ENCODE data around the gene ULBP1.
"Not testable (repeated sequence)": the region's sequence is repeated elsewhere in the genome, so short reads cannot be mapped to it uniquely, and the experiment has no call there.

Gene ULBP1

DNA sequence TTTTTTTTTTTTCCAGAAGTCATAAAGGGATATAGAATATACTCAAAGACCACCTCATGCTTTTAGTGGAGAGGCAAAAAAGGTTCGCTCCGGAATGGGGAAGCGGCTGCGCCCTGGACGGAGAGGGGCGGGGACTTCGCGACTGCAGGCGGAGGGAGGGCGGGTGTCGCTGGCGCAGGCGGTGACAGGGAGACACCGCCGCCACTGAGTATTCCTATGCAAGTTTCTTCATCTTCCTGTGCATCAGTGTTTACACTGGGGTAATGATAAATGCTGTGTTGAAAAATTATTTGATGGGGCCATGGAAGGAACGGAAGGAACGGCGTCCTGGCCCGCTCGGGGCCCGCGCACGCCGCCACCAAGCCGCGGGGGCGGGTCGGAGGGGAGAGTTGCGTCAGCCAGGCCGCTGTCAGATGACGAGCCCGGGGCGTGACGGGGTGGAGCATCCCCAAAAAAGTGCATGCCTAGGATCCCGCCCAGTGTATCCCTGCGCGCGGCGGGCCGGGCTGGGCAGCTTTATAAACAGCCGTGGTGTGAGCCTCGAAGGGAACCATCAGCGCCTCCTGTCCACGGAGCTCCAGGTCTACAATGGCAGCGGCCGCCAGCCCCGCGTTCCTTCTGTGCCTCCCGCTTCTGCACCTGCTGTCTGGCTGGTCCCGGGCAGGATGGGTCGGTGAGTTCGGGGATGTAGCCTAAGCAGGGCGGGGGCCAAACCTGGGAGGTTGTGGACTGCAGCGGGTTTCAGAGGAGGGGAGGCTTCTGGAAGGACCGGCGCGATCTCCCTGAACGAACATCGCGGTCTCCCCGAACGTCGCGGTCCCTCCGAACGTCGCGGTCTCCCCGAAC is at the start of gene ULBP1:
Gene ULBP1, plus strand, starts transcription at position 482 of the 846 bp plus-strand sequence. Its CDS starts 107 bp downstream, at position 589.
- intact Hi-C loops (cut with DNase I): no loop called here

GRCh38 chr6:149915970-149916865 is 47.5 kb upstream of the ULBP1 start:
- DNase-seq: no peak
- intact Hi-C loops (cut with DNase I): no loop called here

More for the DNA sequence above, at the start of gene ULBP1:
- DNase-seq: peak in 8 of 10 donors; percentile 24 to 90 (median 56)

- DNase-seq: no peak
- intact Hi-C loops (cut with DNase I): no loop called here
These were observed 46.1 kb upstream of the ULBP1 start for GRCh38 chr6:149917679-149918078.

GRCh38 chr6:149918151-149918905 is 45.4 kb upstream of the ULBP1 start:
- intact Hi-C loops (cut with DNase I): no loop called here
- no peak for DNase-seq

DNA sequence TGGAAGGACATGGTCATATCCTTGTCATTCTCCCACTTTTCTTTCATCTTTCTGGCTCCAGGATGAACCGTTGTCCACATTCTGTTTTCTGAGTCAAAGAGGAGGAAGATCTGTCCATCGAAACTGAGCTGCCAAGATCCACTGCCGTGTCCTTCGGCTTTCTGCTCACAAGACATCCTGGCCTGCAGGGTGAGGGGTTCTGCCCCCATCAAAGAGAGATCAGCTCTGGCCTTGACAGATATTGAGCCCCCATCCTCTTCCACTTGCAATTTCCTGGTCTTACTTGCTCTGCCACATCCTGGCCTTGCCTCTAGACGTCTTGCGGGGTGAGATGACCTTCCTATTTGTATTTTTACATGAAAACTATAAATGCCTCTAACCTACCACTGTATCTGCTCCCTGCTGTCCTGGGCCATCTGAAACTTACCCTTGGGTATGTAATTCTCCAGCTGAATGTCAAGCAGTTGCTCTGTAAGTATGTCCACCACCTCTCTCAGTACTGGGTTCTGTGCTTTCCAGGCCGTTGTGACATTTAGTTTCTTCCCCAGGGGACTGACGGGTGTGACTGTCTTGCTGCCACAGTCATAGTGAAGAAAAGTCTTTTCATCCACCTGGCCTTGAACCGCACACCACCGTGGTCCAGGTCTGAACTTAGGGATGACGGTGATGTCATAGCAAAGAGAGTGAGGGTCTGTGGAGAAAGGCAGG is 44.5 kb upstream of the ULBP1 start:
- DNase-seq; intact Hi-C loops (cut with DNase I): not testable (repeated sequence)

DNA sequence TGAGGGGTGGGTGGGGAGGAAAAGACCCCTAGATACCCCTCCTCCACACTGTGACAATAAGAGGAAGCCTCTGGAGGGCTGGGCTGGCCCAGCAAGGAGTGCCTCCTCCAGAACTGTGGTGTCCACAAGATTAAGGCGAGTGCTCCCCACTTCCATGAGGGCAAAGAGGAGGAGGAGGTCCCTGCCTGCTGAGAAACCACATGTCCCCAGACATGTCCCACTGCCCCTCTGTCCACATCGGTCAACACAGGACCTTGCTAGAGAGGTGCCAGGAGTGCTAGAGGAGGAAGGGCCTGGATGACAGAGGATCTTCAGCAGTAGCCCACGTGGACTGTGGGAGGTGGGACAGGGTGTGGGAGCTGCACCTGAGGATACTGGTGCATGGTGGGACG is 43.9 kb upstream of the ULBP1 start:
- intact Hi-C loops (cut with DNase I): loop anchor here (5.0 kb wide), 1 partner anchor 353 kb away; the partner anchor contains the start of gene GINM1

DNA sequence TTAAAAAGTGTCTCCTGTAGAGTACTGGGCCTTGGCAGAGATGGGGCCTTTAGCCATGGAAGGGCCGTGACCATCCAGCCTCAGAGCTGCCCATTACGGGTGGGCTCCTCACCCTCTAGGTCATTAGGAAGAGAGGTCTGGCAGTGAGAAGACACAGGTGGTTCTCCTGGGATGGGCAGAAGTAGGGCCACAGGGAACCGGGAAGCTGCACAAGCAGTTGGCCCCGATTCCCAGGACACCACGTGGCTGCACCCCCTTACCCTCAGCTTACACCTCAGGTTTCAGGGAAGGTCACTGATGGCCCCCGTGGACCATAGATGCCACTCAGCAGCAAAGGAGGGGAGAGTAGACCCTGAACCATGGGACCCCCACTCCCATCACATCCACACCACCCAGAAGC is 42.4 kb upstream of the ULBP1 start:
- intact Hi-C loops (cut with DNase I): loop anchor here (5.0 kb wide), 1 partner anchor 354 kb away; the partner anchor contains the start of gene GINM1
- no peak for DNase-seq

More for the DNA sequence above, 43.9 kb upstream of the ULBP1 start:
- no peak for DNase-seq

- DNase-seq: not testable (repeated sequence)
- intact Hi-C loops (cut with DNase I): loop anchor here (2.0 to 5.0 kb wide), 2 partner anchors 57 to 355 kb away; partner anchors contain the start of genes GINM1 and LRP11
These were observed 41.7 kb upstream of the ULBP1 start for GRCh38 chr6:149922091-149922490.

DNA sequence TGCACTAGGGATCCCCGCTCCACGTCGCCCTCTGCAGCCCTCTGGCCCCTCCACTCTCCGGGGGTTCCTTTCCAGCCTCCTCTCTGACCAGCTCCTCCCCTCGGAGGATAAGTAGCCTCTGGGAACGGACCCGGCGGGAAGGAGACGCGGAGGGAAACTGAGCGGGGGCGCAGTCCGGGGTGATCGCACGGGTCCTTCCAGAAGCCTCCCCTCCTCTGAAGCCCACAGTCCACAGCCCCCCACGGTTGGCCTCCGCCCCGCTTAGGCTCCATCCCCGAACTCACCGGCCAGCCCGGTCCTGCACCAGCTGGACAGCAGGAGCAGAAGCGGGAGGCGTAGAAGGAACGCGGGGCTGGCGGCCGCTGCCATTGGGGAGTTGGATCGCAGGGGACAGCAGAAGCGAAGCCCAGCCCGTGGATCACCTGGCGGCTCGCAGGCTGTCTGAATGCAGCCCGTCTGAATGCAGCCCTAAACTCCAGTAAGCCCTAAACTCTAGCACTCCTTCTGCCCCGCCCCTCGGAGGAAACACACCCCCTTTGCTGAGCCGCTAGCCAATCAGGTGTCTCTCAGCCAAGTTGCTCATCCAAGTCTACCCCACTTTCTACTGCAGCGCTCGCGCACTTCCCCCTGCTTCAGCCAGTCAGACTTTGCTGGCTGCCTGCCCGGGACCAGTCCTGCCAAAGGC is 41.0 kb upstream of the ULBP1 start, which contains the start of gene RAET1G:
Gene RAET1G, minus strand, starts transcription at position 480 of the 685 bp plus-strand sequence. Its CDS starts 111 bp downstream, at position 369.
- intact Hi-C loops (cut with DNase I): loop anchor here (2.0 to 5.0 kb wide), 2 partner anchors 58 to 355 kb away; partner anchors contain the start of genes GINM1 and LRP11

GRCh38 chr6:149923327-149923986 is 40.3 kb upstream of the ULBP1 start:
- peak in 1 of 10 donors; percentile 75 for DNase-seq
- intact Hi-C loops (cut with DNase I): loop anchor here (2.0 to 5.0 kb wide), 2 partner anchors 59 to 356 kb away; partner anchors contain the start of genes GINM1 and LRP11

More for the DNA sequence above, 41.0 kb upstream of the ULBP1 start, which contains the start of gene RAET1G:
- DNase-seq: peak; percentile 58 to 96 (median 74)

DNA sequence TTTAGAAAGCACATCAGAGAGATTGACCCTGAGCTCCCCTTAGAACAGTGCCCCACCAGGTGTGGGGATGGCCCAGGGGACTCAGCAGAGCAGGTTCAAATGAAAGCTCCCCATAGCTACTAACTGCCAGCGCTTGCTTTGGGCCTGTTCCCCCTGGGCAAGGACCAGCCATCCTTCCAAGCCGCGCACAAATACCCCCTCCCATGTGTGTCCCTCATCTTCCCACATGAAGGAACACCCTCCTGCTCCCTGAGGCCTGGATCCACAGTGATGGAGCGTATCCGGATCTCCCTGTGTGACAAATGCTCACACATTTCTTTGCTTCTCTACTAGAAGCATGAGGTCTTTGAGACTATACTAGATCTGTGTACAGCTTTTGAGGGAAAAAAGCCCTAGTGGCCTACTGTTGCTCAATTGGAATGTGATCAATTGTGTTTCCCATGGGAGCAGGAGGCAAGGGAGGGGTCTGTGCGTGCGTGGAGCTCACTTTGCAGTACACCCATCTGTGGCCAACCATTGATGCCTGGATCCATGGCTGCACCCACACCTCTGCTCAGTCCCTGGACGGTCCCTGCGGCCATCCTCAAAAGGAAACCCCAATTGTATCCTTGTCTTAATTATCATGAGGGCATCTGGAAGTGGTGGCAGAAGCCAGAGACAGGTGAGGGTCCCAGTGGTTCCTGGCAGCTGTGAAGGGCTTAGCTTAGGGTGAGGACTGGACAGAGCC is 39.4 kb upstream of the ULBP1 start:
- DNase-seq: no peak

GRCh38 chr6:149924933-149925252 is 38.9 kb upstream of the ULBP1 start:
- no peak for DNase-seq
- intact Hi-C loops (cut with DNase I): loop anchor here (5.0 kb wide), 2 partner anchors 203 to 358 kb away; partner anchors contain the start of gene GINM1

More for the DNA sequence above, 39.4 kb upstream of the ULBP1 start:
- intact Hi-C loops (cut with DNase I): loop anchor here (5.0 kb wide), 1 partner anchor 357 kb away; the partner anchor contains the start of gene GINM1

- intact Hi-C loops (cut with DNase I): loop anchor here (5.0 kb wide), 1 partner anchor 203 kb away; no protein-coding TSS in a partner anchor
- peak in 3 of 10 donors; percentile 74 to 90 (median 86) for DNase-seq
These were observed 38.3 kb upstream of the ULBP1 start for GRCh38 chr6:149925253-149925973.

GRCh38 chr6:149925974-149926777 is 37.6 kb upstream of the ULBP1 start:
- intact Hi-C loops (cut with DNase I): loop anchor here (1.0 to 5.0 kb wide), 2 partner anchors 92 to 204 kb away; no protein-coding TSS in a partner anchor
- peak; percentile 62 to 96 (median 78) for DNase-seq

GRCh38 chr6:149927025-149927424 is 36.7 kb upstream of the ULBP1 start:
- intact Hi-C loops (cut with DNase I): loop anchor here (5.0 kb wide), 1 partner anchor 205 kb away; no protein-coding TSS in a partner anchor
- not testable (repeated sequence) for DNase-seq

Measured in posterior cingulate gyrus (tissue), 11 donors.